ENCODE measurements around the gene DHCR24. TPM values are rescaled to one million over a fixed set of nuclear protein-coding genes. Genes with fewer than 3 reads are reported as not detected.
"Not testable (repeated sequence)": the region's sequence is repeated elsewhere in the genome, so short reads cannot be mapped to it uniquely, and the experiment has no call there.

The DHCR24 gene
- total RNA-seq, 1 experiment from 2014 or later: 369 TPM

DNA sequence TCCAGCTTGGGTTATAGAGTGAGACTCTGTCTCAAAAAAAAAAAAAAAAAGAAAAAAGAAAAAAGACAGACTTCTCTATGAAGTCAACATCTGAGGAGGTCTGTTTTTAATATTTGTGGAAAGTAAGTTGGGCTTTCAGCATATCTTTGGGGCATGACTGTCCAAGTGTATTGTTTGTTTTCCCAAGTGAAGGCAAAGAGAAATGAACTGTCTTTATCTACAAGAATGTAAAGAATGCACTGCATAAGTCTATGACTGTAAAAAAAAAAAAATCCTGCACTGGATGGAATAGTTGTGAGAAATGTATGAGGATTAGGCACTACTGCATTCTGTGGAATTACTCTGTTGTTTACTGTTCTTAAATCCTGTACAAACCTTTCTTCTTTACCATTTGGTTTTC is 47.9 kb upstream of the DHCR24 start:
- Histone ChIP-seq H3K27me3 (ENCODE audit: insufficient read depth, low read depth) (no peaks in the 10 kb centered on the region), H3K4me2 (peak overlapping the region; percentile 28; the same call in 1 of the 2 replicates), H3K9me2 (ENCODE audit: insufficient read depth) (no peaks in the 10 kb centered on the region), H2AFZ (no peak overlapping the region), H3K4me3 (no peak overlapping the region), H3K9me3 (ENCODE audit: insufficient read depth, low read depth) (peaks cover 8% of the 10 kb centered on the region), H3K79me2 (ENCODE audit: low read depth) (no peaks in the 10 kb centered on the region), H3F3A (ENCODE audit: insufficient read depth, low read depth) (peaks cover 5% of the 10 kb centered on the region; the same call in 1 of the 2 replicates), H3K4me1 (replicated peaks; ENCODE audit: insufficient read depth) (peaks cover 11% of the 10 kb centered on the region), H3K27ac (peak overlapping the region; percentile 81), H4K20me1 (ENCODE audit: insufficient read depth) (no peaks in the 10 kb centered on the region), H3K36me3 (ENCODE audit: low read depth) (no peaks in the 10 kb centered on the region)
- DNase-seq: peak in 1 of 2 experiments; percentile 92
- ChIA-PET CTCF (interaction anchor here (0.6 to 0.7 kb wide), 3 partner anchors 16 to 189 kb away, joined by 3 to 5 read pairs (median 3); no protein-coding TSS in a partner anchor), POLR2A (ENCODE audit: unreplicated experiment) (interaction anchor here (0.7 kb wide), 1 partner anchor 990 kb away, joined by 3 read pairs; the partner anchor contains the start of gene IFT25)
- no TSS peak for BruUV-seq (replicated peaks)
- TF ChIP-seq, protein P1, sequence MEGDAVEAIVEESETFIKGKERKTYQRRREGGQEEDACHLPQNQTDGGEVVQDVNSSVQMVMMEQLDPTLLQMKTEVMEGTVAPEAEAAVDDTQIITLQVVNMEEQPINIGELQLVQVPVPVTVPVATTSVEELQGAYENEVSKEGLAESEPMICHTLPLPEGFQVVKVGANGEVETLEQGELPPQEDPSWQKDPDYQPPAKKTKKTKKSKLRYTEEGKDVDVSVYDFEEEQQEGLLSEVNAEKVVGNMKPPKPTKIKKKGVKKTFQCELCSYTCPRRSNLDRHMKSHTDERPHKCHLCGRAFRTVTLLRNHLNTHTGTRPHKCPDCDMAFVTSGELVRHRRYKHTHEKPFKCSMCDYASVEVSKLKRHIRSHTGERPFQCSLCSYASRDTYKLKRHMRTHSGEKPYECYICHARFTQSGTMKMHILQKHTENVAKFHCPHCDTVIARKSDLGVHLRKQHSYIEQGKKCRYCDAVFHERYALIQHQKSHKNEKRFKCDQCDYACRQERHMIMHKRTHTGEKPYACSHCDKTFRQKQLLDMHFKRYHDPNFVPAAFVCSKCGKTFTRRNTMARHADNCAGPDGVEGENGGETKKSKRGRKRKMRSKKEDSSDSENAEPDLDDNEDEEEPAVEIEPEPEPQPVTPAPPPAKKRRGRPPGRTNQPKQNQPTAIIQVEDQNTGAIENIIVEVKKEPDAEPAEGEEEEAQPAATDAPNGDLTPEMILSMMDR (conservative IDR thresholded peaks at IDR 0.05): no peak
- no peak for TF ChIP-seq EZH2 (IDR thresholded peaks at IDR 0.05; ENCODE audit: low read depth)
- intact Hi-C loops (cut with micrococcal nuclease; ENCODE audit: unreplicated experiment): no loop called here

DNA sequence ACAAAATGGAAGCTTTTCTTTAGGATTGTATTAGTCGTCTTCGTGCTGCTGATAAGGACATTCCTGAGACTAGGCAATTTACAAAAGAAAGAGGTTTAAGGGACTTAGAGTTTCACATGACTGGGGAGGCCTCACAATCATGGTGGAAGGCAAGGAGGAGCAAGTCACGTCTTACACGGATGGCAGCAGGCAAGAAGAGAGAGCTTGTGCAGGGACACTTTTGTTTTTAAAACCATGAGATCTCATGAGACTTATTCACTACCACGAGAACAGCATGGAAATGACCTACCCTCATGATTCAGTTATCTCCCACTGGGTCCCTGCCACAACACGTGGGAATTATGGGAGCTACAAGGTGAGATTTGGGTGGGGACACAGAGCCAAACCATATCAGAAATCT is 47.1 kb upstream of the DHCR24 start:
- H3K36me3 ChIP-seq (ENCODE audit: low read depth); H3K27me3 ChIP-seq (ENCODE audit: insufficient read depth, low read depth); H3K4me3 ChIP-seq; CTCF ChIA-PET; H3K9me2 ChIP-seq (ENCODE audit: insufficient read depth); BruUV-seq (replicated peaks); intact Hi-C loops (cut with micrococcal nuclease; ENCODE audit: unreplicated experiment); DNase-seq; H3K79me2 ChIP-seq (ENCODE audit: low read depth); H4K20me1 ChIP-seq (ENCODE audit: insufficient read depth); H3K9me3 ChIP-seq (ENCODE audit: insufficient read depth, low read depth); H2AFZ ChIP-seq; H3F3A ChIP-seq (ENCODE audit: insufficient read depth, low read depth); H3K4me2 ChIP-seq: not testable (repeated sequence)
- Histone ChIP-seq H3K27ac (peak overlapping the region; percentile 81), H3K4me1 (replicated peaks; ENCODE audit: insufficient read depth) (peaks cover 11% of the 10 kb centered on the region)
- POLR2A ChIA-PET (ENCODE audit: unreplicated experiment): interaction anchor here (0.7 kb wide), 1 partner anchor 989 kb away, joined by 3 read pairs; the partner anchor contains the start of gene IFT25

DNA sequence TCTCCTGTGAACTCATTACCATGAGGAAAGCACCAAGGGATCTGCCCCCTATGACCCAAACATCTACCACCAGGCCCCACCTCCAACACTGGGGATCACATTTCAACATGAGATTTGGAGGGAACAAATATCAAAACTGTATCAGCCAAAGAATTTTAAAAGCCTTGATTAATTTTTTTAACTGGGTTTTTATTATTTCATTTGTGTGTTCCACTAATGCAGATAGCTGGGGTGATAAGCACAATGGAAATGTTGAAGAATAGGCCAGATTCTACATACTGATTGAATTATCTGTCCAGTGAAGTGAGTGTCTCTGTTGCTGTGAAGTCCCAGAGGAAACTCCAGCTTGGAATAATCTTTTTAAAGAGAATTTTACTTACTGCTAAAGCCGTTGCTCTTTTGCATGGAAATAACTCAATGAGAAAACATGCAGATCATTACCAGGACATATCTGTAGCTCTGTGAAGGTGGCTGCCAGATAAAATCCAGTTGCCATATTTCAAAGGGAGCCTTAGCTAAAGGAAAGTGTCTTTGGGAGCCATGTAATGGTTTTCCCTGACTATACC is 44.4 kb upstream of the DHCR24 start:
- no peak overlapping the region for H2AFZ ChIP-seq
- no peaks in the 10 kb centered on the region for H3K27me3 ChIP-seq (ENCODE audit: insufficient read depth, low read depth)
- CTCF ChIA-PET: no interaction called here

More for the DNA sequence above, 44.4 kb upstream of the DHCR24 start:
- H3K4me3 ChIP-seq: no peak overlapping the region
- no peak for TF ChIP-seq EZH2 (IDR thresholded peaks at IDR 0.05; ENCODE audit: low read depth)
- TF ChIP-seq, protein P1 (conservative IDR thresholded peaks at IDR 0.05): no peak
- DNase-seq: no peak
- no peak overlapping the region for H3K4me2 ChIP-seq
- peaks cover 11% of the 10 kb centered on the region for H3K4me1 ChIP-seq (replicated peaks; ENCODE audit: insufficient read depth)
- no peaks in the 10 kb centered on the region for H4K20me1 ChIP-seq (ENCODE audit: insufficient read depth)
- H3K36me3 ChIP-seq (ENCODE audit: low read depth): no peaks in the 10 kb centered on the region
- intact Hi-C loops (cut with micrococcal nuclease; ENCODE audit: unreplicated experiment): no loop called here
- peaks cover 5% of the 10 kb centered on the region; the same call in 1 of the 2 replicates for H3F3A ChIP-seq (ENCODE audit: insufficient read depth, low read depth)
- POLR2A ChIA-PET (ENCODE audit: unreplicated experiment): no interaction called here
- no TSS peak for BruUV-seq (replicated peaks)
- no peak overlapping the region for H3K27ac ChIP-seq
- H3K9me3 ChIP-seq (ENCODE audit: insufficient read depth, low read depth): peaks cover 8% of the 10 kb centered on the region
- no peaks in the 10 kb centered on the region for H3K79me2 ChIP-seq (ENCODE audit: low read depth)
- H3K9me2 ChIP-seq (ENCODE audit: insufficient read depth): no peaks in the 10 kb centered on the region

Measured in PC-9 (cell line).